Activated T-cell treated with anti-CD3 and anti-CD28 coated beads, Interleukin-2, amount 50 U/mL, for 72 hours (primary cell): ENCODE results near the gene SPDYE3. TPM values are rescaled to one million over a fixed set of nuclear protein-coding genes. Genes with fewer than 3 reads are reported as not detected.
"Not testable (repeated sequence)": the region's sequence is repeated elsewhere in the genome, so short reads cannot be mapped to it uniquely, and the experiment has no call there.

Experiments
- ATAC-seq, 2 donors: fragments of 150-1000 bp; cut with Tn5 transposase; replicated peaks in 1 of 2; 2 replicates each; pipeline ENCODE4 v1.10.0; 2021; ENCODE audit warnings: moderate library complexity in 2 of 2, mild to moderate bottlenecking in 1 of 2
- DNase-seq, 2 donors: peaks; one replicate each; pipeline ENCODE4 v3.0.0; 2021 to 2022; ENCODE audit warnings: mixed read lengths in 1 of 2
- H3K27ac Mint-ChIP-seq: one replicate; pipeline ENCODE4 v1.8.0; 2022; ENCODE audit warnings: mild to moderate bottlenecking, moderate library complexity, mixed read lengths
- H3K27me3 Mint-ChIP-seq: one replicate; pipeline ENCODE4 v1.8.0; 2022; ENCODE audit warnings: low read depth, mixed read lengths
- H3K36me3 Mint-ChIP-seq, 2 donors: one replicate each; pipeline ENCODE4 v1.8.0; 2022; ENCODE audit warnings: mixed read lengths in 2 of 2, mild to moderate bottlenecking in 1 of 2; ENCODE audit not compliant: insufficient read depth in 2 of 2
- H3K4me1 Mint-ChIP-seq: one replicate; pipeline ENCODE4 v1.8.0; 2022; ENCODE audit warnings: low read depth, mixed read lengths
- H3K4me3 Mint-ChIP-seq, 2 donors: one replicate each; pipeline ENCODE4 v1.8.0; 2022; ENCODE audit warnings: mild to moderate bottlenecking in 2 of 2, mixed read lengths in 2 of 2, moderate library complexity in 2 of 2
- H3K9me3 Mint-ChIP-seq, 2 donors: one replicate each; pipeline ENCODE4 v1.8.0; 2022; ENCODE audit warnings: mixed read lengths in 2 of 2
- total RNA-seq, 2 donors: library from RNA; stranded (reverse); gene quantifications; one replicate each; pipeline ENCODE4 v1.2.3, GENCODE V29; 2022

The SPDYE3 gene
- total RNA-seq, 2 donors from 2014 or later: not detected

DNA sequence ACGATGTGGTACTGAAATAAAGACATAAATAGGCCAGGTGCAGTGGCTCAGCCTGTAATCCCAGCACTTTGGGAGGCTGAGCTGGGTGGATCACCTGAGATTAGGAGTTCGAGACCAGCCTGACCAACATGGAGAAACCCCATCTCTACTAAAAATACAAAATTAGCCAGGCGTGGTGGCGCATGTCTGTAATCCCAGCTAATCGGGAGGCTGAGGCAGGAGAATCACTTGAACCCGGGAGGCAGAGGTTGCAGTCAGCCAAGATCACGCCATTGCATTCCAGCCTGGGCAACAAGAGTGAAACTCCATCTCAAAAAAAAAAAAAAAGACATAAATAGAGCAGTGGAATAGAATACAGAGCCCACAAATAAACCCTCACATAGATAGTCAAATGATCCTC lies 56.3 kb downstream of the SPDYE3 start:
- not testable (repeated sequence) for H3K27me3 Mint-ChIP-seq, ATAC-seq, H3K27ac Mint-ChIP-seq, H3K4me3 Mint-ChIP-seq, H3K9me3 Mint-ChIP-seq, DNase-seq
- Mint-ChIP-seq H3K4me1 (peaks cover 42% of the 10 kb centered on the region), H3K36me3 (peaks cover 7 to 41% of the 10 kb centered on the region in 2 donors)

DNA sequence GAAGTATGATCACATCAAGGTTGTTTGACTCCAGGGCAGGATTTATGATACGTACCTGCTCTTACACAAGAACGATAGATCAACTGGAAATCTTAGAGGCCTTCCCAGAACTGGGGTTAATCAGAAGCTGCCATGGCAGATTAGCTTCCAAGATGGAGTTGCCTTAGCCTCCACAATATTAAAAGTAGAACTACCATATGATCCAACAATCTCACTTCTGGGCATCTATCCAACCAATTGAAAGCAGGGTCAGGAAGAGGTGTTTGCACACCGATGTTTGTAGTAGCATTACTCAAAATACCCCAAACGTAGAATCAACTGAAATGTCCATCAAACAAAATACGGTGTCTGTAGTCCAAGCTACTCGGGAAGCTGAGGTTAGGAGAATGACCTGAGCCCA lies 57.0 kb downstream of the SPDYE3 start:
- H3K4me3 Mint-ChIP-seq: no peak overlapping the region

DNA sequence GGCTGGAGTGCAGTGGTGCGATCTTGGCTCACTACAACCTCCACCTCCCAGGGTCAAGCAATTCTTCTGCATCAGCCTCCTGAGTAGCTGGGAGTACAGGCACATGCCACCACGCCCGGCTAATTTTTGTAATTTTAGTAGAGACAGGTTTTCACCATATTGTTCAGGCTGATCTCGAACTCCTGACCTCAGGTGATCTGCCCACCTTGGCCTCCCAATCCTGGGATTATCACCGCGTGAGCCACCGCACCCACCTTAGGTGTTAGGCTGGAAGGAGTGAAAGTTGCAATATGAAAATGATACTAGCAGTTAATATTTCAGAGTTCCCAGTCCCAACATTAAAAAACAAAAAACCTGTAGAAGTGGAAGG lies 58.5 kb downstream of the SPDYE3 start:
- H3K36me3 Mint-ChIP-seq: peaks cover 3 to 29% of the 10 kb centered on the region in 2 donors
- H3K9me3 Mint-ChIP-seq, DNase-seq, H3K27me3 Mint-ChIP-seq, ATAC-seq: not testable (repeated sequence)
- peak overlapping the region; percentile 23 to 55 for H3K4me3 Mint-ChIP-seq
- H3K27ac Mint-ChIP-seq: peak overlapping the region; percentile 13
- H3K4me1 Mint-ChIP-seq: peaks cover 46% of the 10 kb centered on the region

More for the DNA sequence above, 57.0 kb downstream of the SPDYE3 start:
- no peak for DNase-seq
- Mint-ChIP-seq H3K27ac (no peak overlapping the region), H3K27me3 (no peaks in the 10 kb centered on the region), H3K36me3 (peaks cover 5 to 37% of the 10 kb centered on the region in 2 donors), H3K4me1 (peaks cover 46% of the 10 kb centered on the region), H3K9me3 (no peaks in the 10 kb centered on the region)
- ATAC-seq: no peak

DNA sequence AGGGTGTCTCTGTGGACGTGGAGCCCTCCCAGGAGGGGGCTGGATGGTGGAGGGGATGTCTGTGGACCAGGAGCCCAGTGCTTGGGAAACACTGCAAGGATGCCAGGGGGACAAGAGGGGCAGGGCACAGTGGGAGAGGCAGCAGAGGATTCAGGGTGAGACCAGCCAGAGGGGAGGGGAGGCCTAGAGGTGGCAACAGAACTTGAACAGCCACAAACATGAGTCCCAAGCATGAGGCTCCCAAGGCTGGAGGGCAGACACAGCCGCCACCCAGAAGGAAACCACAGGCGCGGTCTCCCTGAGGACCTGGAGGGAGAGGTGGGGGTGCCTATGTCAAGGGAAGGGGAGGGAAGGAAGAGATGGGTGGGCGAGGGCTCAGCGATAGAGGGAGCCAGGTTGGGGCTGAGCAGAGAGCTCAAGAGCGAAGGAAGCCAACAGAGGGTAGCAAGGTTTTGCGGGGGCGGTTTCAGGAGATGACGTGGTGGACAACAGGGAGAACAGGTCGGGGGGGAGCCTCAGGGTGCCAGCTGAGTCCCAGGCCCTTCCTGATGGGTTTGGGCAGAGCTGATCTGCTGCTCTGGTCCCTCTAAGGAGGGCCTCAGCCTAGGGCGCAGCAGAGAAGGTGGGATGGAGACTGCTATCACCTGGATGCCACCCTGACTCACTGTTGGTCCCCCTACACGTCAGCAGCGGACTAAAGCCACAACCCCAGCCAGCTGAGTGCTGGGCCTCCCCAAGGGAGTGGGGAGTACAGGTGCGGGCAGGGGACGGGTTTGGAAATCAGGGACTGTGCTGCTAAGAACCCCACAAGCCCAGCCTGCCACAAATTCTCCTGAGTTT lies 59.1 kb downstream of the SPDYE3 start:
- Mint-ChIP-seq H3K4me3 (peak overlapping the region; percentile 23 to 55), H3K27ac (peak overlapping the region; percentile 31), H3K36me3 (peaks cover 3 to 29% of the 10 kb centered on the region in 2 donors), H3K27me3 (no peaks in the 10 kb centered on the region), H3K9me3 (no peaks in the 10 kb centered on the region), H3K4me1 (peaks cover 48% of the 10 kb centered on the region)
- DNase-seq: peak; percentile 34 to 44
- peak; percentile 7 to 33 for ATAC-seq

DNA sequence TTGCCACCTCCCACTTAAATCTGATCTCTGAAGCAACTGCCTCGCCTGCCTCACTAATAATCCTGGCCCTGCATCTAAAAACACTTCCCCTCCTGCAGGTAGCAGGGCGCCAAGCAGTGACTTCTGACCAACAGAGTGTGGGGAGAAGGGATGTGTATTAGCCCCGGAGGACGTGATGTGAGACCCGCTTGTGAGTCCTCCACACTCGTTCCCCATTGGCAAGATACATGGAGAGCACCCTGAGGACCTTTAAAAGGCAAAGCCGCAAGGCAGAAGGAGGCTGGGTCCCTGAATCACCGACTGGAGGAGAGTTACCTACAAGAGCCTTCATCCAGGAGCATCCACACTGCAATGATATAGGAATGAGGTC lies 59.7 kb downstream of the SPDYE3 start:
- ATAC-seq (no peak), DNase-seq (no peak)
- Mint-ChIP-seq H3K9me3 (no peaks in the 10 kb centered on the region), H3K27ac (no peak overlapping the region), H3K4me3 (no peak overlapping the region), H3K36me3 (peaks cover 3 to 24% of the 10 kb centered on the region in 2 donors), H3K4me1 (peaks cover 54% of the 10 kb centered on the region), H3K27me3 (no peaks in the 10 kb centered on the region)

DNA sequence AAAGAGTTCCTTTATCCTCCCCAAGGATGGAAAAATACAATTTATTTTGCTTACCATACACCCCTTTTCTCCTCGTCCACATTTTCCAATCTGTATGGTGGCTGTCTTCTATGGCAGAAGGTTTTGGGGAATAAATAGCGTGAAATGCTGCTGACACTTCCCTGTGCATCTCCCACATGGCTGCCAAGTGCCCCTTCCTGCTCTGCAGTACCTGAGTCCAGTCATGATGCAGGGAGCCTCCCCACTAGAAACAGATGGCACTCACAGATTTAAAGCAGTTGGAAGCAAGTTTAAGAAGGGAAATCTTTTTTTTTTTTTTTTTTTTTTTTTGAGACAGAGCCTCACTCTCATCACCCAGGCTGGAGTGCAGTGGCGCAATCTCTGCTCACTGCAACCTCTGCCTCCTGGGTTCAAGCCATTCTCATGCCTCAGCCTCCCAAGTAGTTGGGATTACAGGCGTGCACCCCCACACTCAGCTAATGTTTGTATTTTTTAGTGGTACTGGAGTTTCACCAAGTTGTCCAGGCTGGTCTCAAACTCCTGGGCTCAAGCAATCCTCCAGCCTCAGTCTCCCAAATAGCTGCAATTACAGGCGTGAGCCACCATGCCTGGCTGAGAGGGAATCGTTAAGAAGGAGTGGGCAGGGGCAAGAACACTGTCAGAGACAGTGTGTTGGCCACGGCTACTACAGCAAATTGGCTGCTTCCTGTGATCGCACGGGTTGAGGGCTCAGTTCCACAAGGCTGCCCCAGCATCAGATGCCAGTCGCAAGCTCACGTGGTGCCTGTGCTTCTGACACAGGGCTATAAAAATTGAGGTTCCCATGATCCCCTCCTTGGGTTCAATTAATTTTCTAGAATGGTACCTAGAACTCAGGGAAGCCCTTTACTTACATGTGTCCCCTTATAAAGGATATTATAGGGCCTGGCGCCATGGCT lies 60.4 kb downstream of the SPDYE3 start:
- Mint-ChIP-seq H3K9me3 (no peaks in the 10 kb centered on the region), H3K4me3 (no peak overlapping the region), H3K27me3 (no peaks in the 10 kb centered on the region), H3K27ac (no peak overlapping the region), H3K36me3 (peaks cover 3 to 22% of the 10 kb centered on the region in 2 donors), H3K4me1 (peaks cover 58% of the 10 kb centered on the region)
- ATAC-seq: no peak
- DNase-seq: no peak

DNA sequence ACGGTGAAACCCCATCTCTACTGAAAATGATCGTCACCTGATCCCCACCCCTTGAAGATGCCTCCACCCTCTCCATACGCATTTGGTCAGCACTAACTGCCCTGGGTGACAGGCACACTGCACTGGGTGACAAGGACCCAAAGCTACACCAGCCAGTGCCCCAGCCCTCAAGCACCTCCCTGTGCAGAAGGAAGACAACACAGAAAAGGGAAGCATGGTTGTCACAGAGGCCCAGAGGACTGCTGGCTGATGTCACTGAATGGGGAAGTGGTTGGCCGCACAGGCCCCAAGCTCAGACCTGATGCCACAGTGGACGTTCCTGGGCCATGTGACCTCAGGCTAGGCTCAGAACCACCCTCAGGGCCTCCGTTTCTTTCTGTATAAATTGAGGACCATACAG lies 61.6 kb downstream of the SPDYE3 start:
- H3K4me3 Mint-ChIP-seq: no peak overlapping the region
- no peaks in the 10 kb centered on the region for H3K9me3 Mint-ChIP-seq
- H3K4me1 Mint-ChIP-seq: peaks cover 53% of the 10 kb centered on the region
- peaks cover 0 to 12% of the 10 kb centered on the region in 2 donors for H3K36me3 Mint-ChIP-seq
- H3K27me3 Mint-ChIP-seq: no peaks in the 10 kb centered on the region
- no peak overlapping the region for H3K27ac Mint-ChIP-seq
- ATAC-seq (no peak), DNase-seq (no peak)

DNA sequence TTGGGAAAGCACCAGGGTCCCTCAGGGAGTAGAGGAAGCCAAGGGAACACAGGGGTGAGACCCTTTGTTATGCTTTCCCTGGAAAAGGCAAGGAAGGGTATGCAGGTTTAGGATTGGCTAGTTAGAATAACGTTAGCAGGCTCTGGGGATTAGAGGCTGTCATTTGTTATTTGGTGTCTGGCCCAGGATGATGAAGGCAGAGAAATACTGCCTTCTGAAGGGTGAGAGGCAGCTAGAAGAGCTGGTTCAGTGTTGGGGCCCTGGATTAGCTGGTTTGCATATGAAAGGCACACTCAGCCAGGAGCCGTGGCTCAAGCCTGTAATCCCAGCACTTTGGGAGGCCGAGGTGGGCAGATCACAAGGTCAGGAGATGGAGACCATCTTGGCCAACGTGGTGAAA lies 62.8 kb downstream of the SPDYE3 start:
- Mint-ChIP-seq H3K27ac (no peak overlapping the region), H3K4me3 (no peak overlapping the region), H3K9me3 (no peaks in the 10 kb centered on the region), H3K4me1 (peaks cover 52% of the 10 kb centered on the region), H3K36me3 (peaks cover 0 to 8% of the 10 kb centered on the region in 2 donors), H3K27me3 (no peaks in the 10 kb centered on the region)
- DNase-seq: no peak
- no peak for ATAC-seq

DNA sequence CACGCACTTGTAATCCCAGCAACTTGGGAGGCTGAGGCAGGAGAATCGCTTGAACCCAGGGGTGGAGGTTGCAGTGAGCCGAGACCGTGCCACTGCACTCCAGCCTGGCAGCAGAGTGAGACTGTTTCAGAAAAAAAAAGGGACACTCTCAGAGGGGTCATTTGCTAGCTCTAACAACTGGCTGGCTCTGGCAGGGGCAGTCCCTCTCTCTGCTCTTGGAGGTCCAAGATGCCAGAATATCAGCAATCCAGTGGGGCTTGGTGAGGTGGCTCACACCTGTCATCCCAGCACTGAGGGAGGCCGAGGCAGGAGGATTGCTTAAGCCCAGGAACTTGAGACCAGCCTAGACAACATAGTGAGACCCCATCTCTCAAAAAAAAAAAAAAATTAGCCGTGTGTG lies 63.2 kb downstream of the SPDYE3 start:
- DNase-seq: no peak
- Mint-ChIP-seq H3K27ac (peak overlapping the region; percentile 15), H3K36me3 (peaks cover 0 to 8% of the 10 kb centered on the region in 2 donors), H3K9me3 (no peaks in the 10 kb centered on the region), H3K27me3 (no peaks in the 10 kb centered on the region), H3K4me1 (peaks cover 47% of the 10 kb centered on the region), H3K4me3 (no peak overlapping the region)
- no peak for ATAC-seq

DNA sequence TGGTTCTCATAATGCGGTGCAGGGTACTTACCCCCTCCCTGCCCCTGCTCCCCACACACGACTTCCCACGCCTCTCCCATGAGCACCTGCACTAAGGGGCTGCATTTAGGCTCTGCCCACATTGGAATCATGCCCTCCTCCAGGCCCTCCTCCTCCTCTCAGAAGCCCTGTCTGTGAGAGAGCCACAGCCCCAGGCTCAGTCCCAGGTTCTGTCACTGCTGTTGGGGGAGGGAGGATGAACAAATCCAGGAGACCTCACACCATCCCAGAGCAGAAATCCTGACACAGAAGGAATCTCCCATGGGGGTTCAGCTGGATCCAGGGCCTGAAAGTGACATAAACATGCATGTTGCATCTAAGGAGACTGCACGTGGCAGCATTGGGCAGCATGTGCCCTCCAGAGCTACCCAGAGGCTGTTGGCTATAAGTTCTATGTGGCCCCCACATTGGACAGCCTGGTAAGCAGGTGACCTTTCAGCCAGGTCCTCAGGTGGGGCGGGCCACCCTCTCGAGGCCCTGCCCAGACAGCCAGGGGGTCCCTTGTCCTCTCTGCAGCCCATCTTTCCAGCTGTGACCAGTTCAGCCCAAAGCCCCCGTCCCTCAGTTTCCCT lies 64.2 kb downstream of the SPDYE3 start:
- H3K27ac Mint-ChIP-seq: no peak overlapping the region

More for the DNA sequence above, 64.2 kb downstream of the SPDYE3 start:
- DNase-seq (no peak), ATAC-seq (peak in 1 of 2 donors; percentile 4)
- H3K4me1 Mint-ChIP-seq: peaks cover 38% of the 10 kb centered on the region
- H3K9me3 Mint-ChIP-seq: no peaks in the 10 kb centered on the region
- H3K36me3 Mint-ChIP-seq: peaks cover 0 to 5% of the 10 kb centered on the region in 2 donors
- peak overlapping the region in 1 of 2 donors; percentile 15 for H3K4me3 Mint-ChIP-seq
- no peaks in the 10 kb centered on the region for H3K27me3 Mint-ChIP-seq
